ENCODE data around the gene MESP2.

Gene MESP2

GRCh38 chr15:89776274-89777072, at the start of gene MESP2:
TSS of gene MESP2 (plus strand) at chr15:89776332. CDS start at chr15:89776358, 26 bp downstream.
- Histone ChIP-seq H3K9me3 (ENCODE audit: control insufficient read depth, insufficient read depth, low read length) (no peaks in the 10 kb centered on the region), H3K9ac (ENCODE audit: low read depth, low read length) (peak within 1 kb of the TSS; percentile 27; the same call in 1 of the 2 replicates), H3K4me1 (ENCODE audit: insufficient read depth, low read length) (no peaks in the 10 kb centered on the region; the same call in 1 of the 2 replicates), H3K36me3 (ENCODE audit: insufficient read depth, low read length) (no peaks in the 10 kb centered on the region)

- Histone ChIP-seq H3K4me1 (ENCODE audit: insufficient read depth, low read length) (peaks cover 3% of the 10 kb centered on the region; the same call in 1 of the 2 replicates), H3K9ac (ENCODE audit: low read depth, low read length) (no peak overlapping the region), H3K9me3 (ENCODE audit: control insufficient read depth, insufficient read depth, low read length) (no peaks in the 10 kb centered on the region), H3K36me3 (ENCODE audit: insufficient read depth, low read length) (no peaks in the 10 kb centered on the region)
Observed at GRCh38 chr15:89728254-89728653, 47.9 kb upstream of the MESP2 start.

- Histone ChIP-seq H3K9ac (ENCODE audit: low read depth, low read length) (no peak overlapping the region), H3K36me3 (ENCODE audit: insufficient read depth, low read length) (no peaks in the 10 kb centered on the region), H3K9me3 (ENCODE audit: control insufficient read depth, insufficient read depth, low read length) (no peaks in the 10 kb centered on the region), H3K4me1 (ENCODE audit: insufficient read depth, low read length) (peaks cover 3% of the 10 kb centered on the region; the same call in 1 of the 2 replicates)
Observed at GRCh38 chr15:89731275-89731674, 44.9 kb upstream of the MESP2 start.

- H3K36me3 ChIP-seq (ENCODE audit: insufficient read depth, low read length): no peaks in the 10 kb centered on the region
- H3K9ac ChIP-seq (ENCODE audit: low read depth, low read length): no peak overlapping the region
- peaks cover 3% of the 10 kb centered on the region; the same call in 1 of the 2 replicates for H3K4me1 ChIP-seq (ENCODE audit: insufficient read depth, low read length)
- H3K9me3 ChIP-seq (ENCODE audit: control insufficient read depth, insufficient read depth, low read length): no peaks in the 10 kb centered on the region
Observed at GRCh38 chr15:89732451-89733172, 43.5 kb upstream of the MESP2 start.

- Histone ChIP-seq H3K36me3 (ENCODE audit: insufficient read depth, low read length) (no peaks in the 10 kb centered on the region), H3K9ac (ENCODE audit: low read depth, low read length) (no peak overlapping the region), H3K9me3 (ENCODE audit: control insufficient read depth, insufficient read depth, low read length) (no peaks in the 10 kb centered on the region), H3K4me1 (ENCODE audit: insufficient read depth, low read length) (peaks cover 3% of the 10 kb centered on the region; the same call in 1 of the 2 replicates)
Observed at GRCh38 chr15:89735773-89736172, 40.4 kb upstream of the MESP2 start.

- H3K36me3 ChIP-seq (ENCODE audit: insufficient read depth, low read length): no peaks in the 10 kb centered on the region
- H3K9ac ChIP-seq (ENCODE audit: low read depth, low read length): no peak overlapping the region
- no peaks in the 10 kb centered on the region for H3K4me1 ChIP-seq (ENCODE audit: insufficient read depth, low read length)
- H3K9me3 ChIP-seq (ENCODE audit: control insufficient read depth, insufficient read depth, low read length): no peaks in the 10 kb centered on the region
Observed at GRCh38 chr15:89740137-89740536, 36.0 kb upstream of the MESP2 start.

- Histone ChIP-seq H3K9ac (ENCODE audit: low read depth, low read length) (no peak overlapping the region), H3K9me3 (ENCODE audit: control insufficient read depth, insufficient read depth, low read length) (no peaks in the 10 kb centered on the region), H3K4me1 (ENCODE audit: insufficient read depth, low read length) (peaks cover 1% of the 10 kb centered on the region; the same call in 1 of the 2 replicates)
Observed at GRCh38 chr15:89743011-89743410, 33.1 kb upstream of the MESP2 start.

GRCh38 chr15:89743594-89743993, 32.5 kb upstream of the MESP2 start:
- no peaks in the 10 kb centered on the region for H3K36me3 ChIP-seq (ENCODE audit: insufficient read depth, low read length)
- no peak overlapping the region for H3K9ac ChIP-seq (ENCODE audit: low read depth, low read length)
- H3K9me3 ChIP-seq (ENCODE audit: control insufficient read depth, insufficient read depth, low read length): no peaks in the 10 kb centered on the region
- peaks cover 7% of the 10 kb centered on the region for H3K4me1 ChIP-seq (ENCODE audit: insufficient read depth, low read length)

More at GRCh38 chr15:89743011-89743410, 33.1 kb upstream of the MESP2 start:
- no peaks in the 10 kb centered on the region for H3K36me3 ChIP-seq (ENCODE audit: insufficient read depth, low read length)

- H3K4me1 ChIP-seq (ENCODE audit: insufficient read depth, low read length): peaks cover 8% of the 10 kb centered on the region
- no peaks in the 10 kb centered on the region for H3K36me3 ChIP-seq (ENCODE audit: insufficient read depth, low read length)
- H3K9me3 ChIP-seq (ENCODE audit: control insufficient read depth, insufficient read depth, low read length): no peaks in the 10 kb centered on the region
- no peak overlapping the region for H3K9ac ChIP-seq (ENCODE audit: low read depth, low read length)
Observed at GRCh38 chr15:89745131-89745530, 31.0 kb upstream of the MESP2 start.

GRCh38 chr15:89745768-89746167, 30.4 kb upstream of the MESP2 start:
- no peaks in the 10 kb centered on the region for H3K9me3 ChIP-seq (ENCODE audit: control insufficient read depth, insufficient read depth, low read length)
- no peaks in the 10 kb centered on the region for H3K36me3 ChIP-seq (ENCODE audit: insufficient read depth, low read length)
- H3K4me1 ChIP-seq (ENCODE audit: insufficient read depth, low read length): peaks cover 8% of the 10 kb centered on the region
- H3K9ac ChIP-seq (ENCODE audit: low read depth, low read length): no peak overlapping the region

- Histone ChIP-seq H3K4me1 (ENCODE audit: insufficient read depth, low read length) (peaks cover 8% of the 10 kb centered on the region), H3K9ac (ENCODE audit: low read depth, low read length) (no peak overlapping the region), H3K9me3 (ENCODE audit: control insufficient read depth, insufficient read depth, low read length) (no peaks in the 10 kb centered on the region), H3K36me3 (ENCODE audit: insufficient read depth, low read length) (no peaks in the 10 kb centered on the region)
Observed at GRCh38 chr15:89746386-89746780, 29.7 kb upstream of the MESP2 start.

GRCh38 chr15:89747708-89748682, 28.1 kb upstream of the MESP2 start:
- Histone ChIP-seq H3K4me1 (ENCODE audit: insufficient read depth, low read length) (peaks cover 18% of the 10 kb centered on the region), H3K9ac (ENCODE audit: low read depth, low read length) (peak overlapping the region; percentile 34; the same call in 1 of the 2 replicates), H3K36me3 (ENCODE audit: insufficient read depth, low read length) (no peaks in the 10 kb centered on the region), H3K9me3 (ENCODE audit: control insufficient read depth, insufficient read depth, low read length) (no peaks in the 10 kb centered on the region)

- Histone ChIP-seq H3K9ac (ENCODE audit: low read depth, low read length) (no peak overlapping the region), H3K36me3 (ENCODE audit: insufficient read depth, low read length) (no peaks in the 10 kb centered on the region), H3K4me1 (ENCODE audit: insufficient read depth, low read length) (peaks cover 18% of the 10 kb centered on the region), H3K9me3 (ENCODE audit: control insufficient read depth, insufficient read depth, low read length) (no peaks in the 10 kb centered on the region)
Observed at GRCh38 chr15:89749054-89749453, 27.1 kb upstream of the MESP2 start.

GRCh38 chr15:89749526-89749925, 26.6 kb upstream of the MESP2 start:
- Histone ChIP-seq H3K4me1 (ENCODE audit: insufficient read depth, low read length) (peaks cover 20% of the 10 kb centered on the region), H3K9me3 (ENCODE audit: control insufficient read depth, insufficient read depth, low read length) (no peaks in the 10 kb centered on the region), H3K9ac (ENCODE audit: low read depth, low read length) (peak overlapping the region; percentile 59; the same call in 1 of the 2 replicates), H3K36me3 (ENCODE audit: insufficient read depth, low read length) (no peaks in the 10 kb centered on the region)
